Amniotic epithelial cell (primary cell): Measurements from ENCODE around the gene NCK2.

Source experiments
- DNase-seq: peaks from one replicate; pipeline ENCODE4 v3.0.0-alpha.2; 2010; ENCODE audit warnings: low read depth

NCK2 gene

DNA sequence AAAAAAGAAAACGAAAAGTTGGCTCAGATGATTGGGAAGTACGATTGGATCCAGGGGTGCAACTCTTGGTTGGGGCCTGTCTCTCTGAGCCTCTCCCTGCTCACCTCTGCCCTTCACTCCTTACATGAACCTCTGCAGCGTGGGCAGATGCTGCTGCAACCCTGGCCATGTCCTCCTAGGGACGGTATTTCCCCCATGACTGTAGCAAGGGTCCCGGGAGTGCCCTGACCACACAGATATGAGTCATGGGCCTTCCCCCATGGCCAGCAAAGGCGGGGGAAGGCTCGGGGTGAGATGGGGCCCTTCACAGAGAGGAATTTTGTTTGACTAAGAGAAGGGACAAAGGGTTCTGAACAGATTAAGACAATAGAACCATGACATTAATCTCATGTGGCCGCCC lies 129.0 kb downstream of the NCK2 start:
- peak; percentile 77 for DNase-seq

- DNase-seq = no peak
Observed at GRCh38 chr2:105874466-105874865, 129.8 kb downstream of the NCK2 start.

GRCh38 chr2:105875241-105875640 lies 130.5 kb downstream of the NCK2 start:
- DNase-seq = no peak

GRCh38 chr2:105876191-105876590 lies 131.5 kb downstream of the NCK2 start:
- DNase-seq = no peak

DNA sequence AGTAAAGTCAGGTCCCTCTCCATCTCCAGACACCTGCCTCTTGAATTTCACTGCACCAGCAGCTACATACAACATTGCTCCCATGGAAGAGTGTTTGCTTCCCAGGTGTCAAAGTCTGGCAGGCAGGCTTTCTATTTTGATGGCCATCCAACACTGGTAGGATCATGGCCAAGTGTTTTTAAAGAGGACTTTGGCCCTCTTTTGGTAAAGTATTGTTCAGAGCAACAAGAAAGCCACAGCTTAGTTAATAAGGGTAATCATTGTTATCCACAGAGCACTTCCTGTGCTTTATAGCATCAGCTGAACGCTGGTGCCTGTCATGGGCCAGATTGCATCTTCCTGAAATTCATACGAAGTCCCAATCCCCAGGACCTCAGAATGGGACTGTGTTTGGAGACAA lies 133.2 kb downstream of the NCK2 start:
- no peak for DNase-seq

DNA sequence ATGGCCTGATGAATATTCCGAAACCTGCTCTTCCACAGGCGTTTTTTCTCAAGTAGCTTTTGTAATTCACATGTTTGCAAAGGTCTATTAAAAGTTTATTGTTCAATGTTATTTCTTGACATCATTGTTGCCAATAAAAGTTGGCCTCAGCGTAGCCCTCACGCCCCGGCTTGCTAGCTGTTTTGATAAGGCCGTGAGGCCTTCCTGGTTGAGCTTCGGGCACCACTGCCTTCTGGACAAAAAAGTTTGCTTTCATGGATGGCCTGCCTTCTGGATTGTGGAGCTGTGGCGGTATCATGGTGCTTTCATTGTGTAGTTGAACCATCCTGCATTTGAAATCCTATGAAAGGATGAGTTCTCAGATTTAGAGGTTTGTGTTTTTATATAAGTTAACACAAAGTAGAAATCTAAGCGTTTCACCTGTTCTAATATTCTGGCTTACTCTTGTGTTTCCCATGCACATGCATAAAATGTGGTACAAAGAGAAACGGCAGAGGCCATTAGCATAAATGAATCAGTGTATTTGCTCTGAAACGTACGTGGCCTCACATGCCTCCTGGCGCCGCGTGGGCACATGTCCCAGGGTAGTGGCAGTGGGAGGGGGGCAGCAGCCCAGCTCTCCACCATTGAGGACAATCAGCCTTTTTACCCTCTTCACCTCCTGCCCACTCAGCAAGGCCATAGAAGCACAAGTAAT lies 134.5 kb downstream of the NCK2 start:
- no peak for DNase-seq

DNA sequence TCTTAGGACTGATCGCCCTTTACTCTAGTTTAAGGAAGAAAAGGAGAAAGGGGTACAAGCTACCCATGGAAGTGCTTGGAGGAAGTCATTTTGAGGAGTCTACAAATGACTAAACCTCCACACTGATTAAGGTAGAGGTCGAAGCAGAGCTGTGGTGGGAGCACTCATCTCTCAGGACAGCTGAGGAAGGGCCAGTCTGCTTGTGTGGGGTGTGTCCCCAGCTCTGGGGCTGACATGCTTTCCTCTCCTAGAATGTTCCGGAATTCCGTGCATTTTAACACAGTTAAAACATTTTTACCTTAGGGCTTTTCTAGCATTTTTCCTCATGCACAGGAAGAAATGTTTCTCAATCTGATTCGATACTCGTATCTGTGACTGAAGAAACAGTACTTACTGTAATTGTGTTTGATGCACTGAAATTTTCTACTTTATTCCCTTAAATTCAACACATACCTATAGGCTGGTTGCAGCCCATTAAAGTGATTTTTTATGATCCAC lies 135.1 kb downstream of the NCK2 start:
- no peak for DNase-seq

DNA sequence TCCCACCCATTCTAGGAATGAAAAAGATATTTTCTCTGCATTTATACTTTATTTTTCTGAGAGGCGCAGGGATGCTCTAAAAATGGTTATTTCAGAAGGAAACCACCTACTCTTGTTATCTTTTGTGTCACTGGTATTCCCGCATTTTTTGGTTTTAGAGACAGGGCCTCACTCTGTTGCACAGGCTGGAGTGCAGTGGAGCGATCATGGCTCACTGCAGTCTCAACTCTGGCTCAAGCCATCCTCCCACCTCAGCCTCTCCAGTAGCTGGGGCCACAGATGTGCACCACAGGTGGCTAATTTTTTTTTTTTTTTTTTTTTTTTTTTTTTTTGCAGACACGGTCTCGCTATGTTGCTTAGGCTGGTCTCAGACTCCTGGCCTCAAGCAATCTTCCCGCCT lies 135.9 kb downstream of the NCK2 start:
- no peak for DNase-seq

DNA sequence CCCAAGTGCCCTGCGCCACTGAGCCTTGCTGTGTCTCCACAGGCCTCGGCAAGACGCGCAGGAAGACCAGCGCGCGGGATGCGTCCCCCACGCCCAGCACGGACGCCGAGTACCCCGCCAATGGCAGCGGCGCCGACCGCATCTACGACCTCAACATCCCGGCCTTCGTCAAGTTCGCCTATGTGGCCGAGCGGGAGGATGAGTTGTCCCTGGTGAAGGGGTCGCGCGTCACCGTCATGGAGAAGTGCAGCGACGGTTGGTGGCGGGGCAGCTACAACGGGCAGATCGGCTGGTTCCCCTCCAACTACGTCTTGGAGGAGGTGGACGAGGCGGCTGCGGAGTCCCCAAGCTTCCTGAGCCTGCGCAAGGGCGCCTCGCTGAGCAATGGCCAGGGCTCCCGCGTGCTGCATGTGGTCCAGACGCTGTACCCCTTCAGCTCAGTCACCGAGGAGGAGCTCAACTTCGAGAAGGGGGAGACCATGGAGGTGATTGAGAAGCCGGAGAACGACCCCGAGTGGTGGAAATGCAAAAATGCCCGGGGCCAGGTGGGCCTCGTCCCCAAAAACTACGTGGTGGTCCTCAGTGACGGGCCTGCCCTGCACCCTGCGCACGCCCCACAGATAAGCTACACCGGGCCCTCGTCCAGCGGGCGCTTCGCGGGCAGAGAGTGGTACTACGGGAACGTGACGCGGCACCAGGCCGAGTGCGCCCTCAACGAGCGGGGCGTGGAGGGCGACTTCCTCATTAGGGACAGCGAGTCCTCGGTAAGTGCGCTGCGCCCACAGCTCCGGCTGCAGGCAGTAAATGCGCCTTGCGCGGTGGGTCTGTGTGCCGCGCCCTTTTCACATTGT lies 136.8 kb downstream of the NCK2 start:
- DNase-seq = no peak

- DNase-seq = no peak
Observed at GRCh38 chr2:105882341-105882740, 137.6 kb downstream of the NCK2 start.

GRCh38 chr2:105882920-105883435 lies 138.3 kb downstream of the NCK2 start:
- DNase-seq = no peak

GRCh38 chr2:105883911-105884694 lies 139.4 kb downstream of the NCK2 start:
- DNase-seq = no peak

GRCh38 chr2:105885456-105885855 lies 140.7 kb downstream of the NCK2 start:
- DNase-seq = no peak

GRCh38 chr2:105886029-105886454 lies 141.3 kb downstream of the NCK2 start:
- peak; percentile 90 for DNase-seq

GRCh38 chr2:105886687-105887086 lies 142.0 kb downstream of the NCK2 start:
- DNase-seq = no peak

DNA sequence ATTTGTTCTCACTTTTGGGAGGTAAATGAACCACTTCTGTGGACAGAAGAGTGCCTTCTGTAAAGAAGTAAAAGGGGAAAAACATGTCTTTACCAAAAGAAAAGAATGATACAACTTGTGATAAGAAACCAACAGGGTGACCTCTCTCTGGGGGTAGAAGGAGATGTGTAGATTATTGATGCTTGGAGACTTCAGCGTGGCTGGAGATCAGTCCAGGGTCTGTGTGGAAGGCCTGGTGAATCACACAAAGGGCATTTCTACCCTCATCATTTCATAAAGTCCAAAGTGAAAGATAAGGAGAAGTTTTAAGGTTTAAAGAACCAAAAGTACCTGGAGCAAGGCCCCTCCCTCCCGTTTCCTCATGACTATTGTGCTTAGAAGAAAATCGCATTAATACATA lies 142.5 kb downstream of the NCK2 start:
- peak; percentile 44 for DNase-seq

DNA sequence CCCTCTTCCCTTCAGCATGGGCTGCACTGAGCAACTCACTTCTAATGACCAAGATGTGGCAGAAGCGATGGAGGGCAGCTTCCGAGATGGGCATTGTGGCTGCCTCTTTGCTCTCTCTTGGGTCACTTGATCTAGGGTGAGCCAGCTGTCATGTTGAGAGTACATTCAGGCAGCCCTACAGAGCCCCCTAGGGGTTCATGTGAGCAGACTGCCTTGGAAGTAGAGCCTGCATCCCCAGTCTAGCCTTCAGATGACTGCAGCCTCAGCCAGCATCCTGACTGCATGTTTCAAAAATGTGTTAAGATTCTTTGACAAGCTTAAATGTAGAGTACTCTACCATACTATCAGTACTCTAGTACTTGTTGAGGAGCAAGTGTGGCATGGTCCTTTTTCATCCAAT lies 143.9 kb downstream of the NCK2 start:
- peak; percentile 12 for DNase-seq

DNA sequence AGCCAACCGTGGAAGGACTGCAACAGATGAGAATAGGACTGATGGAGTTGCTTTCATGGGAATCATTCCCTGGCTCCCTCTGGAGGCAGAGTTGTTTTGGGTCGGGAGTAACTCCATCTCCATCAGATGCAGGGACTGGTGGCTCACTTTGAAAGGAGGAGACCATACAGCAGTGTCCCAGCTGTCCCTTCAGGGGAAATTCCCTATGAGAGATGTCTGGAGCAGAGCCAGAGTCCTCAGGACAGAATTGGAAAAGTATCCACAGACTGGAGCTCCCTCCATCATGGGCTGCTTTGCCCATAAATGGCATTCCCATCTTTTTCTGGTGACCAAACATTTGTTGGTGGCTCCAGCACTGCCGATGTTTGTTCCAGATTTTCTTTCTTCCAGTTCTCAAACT lies 144.3 kb downstream of the NCK2 start:
- no peak for DNase-seq

- DNase-seq = no peak
Observed at GRCh38 chr2:105890111-105890510, 145.4 kb downstream of the NCK2 start.

DNA sequence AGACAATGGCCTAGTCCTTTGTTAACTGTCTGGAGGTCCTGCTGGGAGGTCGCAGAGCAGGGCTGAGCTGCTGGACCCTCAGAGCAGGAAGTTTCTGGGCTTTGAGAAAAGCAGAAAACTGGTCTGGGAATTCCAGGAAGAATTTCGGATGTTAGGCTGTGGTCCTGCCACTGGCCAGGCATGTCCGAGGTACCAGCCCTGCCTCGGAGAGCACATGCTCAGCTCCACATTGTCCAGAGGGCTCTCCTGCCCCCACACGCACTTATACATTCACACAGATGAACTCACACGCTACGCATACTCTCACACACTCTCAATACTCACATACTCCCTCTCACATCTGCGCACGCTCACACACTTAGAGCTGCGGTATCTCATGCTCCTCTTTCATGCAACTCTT lies 146.1 kb downstream of the NCK2 start:
- no peak for DNase-seq

- no peak for DNase-seq
Observed at GRCh38 chr2:105893011-105893995, 148.6 kb downstream of the NCK2 start.
